Measurements from ENCODE around the gene TMCC2. TPM values are rescaled to one million over a fixed set of nuclear protein-coding genes. Genes with fewer than 3 reads are reported as not detected.

The TMCC2 gene
- total and polyA plus RNA-seq, 2 experiments from 2014 or later, result 2.6 to 9.9 TPM

DNA sequence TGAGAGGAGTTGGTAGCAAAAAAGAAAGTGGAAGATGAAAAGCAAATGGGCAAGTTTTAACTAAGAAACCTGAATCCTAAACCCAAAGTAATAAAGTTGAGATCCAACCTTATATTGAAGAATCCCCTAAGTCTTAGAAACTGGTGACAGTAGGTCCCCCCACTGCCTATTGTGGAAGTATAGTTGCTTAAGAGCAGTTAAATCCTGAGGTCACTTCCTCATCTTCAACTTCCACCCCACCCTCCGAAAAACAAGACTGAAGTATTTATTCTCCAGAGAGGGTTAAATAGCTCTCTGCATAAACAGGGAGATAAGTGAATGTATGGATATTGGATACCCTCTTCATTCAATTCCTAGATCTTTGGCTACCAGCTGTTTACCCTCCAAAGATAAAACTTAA, 13.0 kb upstream of the TMCC2 start (continued):
- TF ChIP-seq, protein P1, sequence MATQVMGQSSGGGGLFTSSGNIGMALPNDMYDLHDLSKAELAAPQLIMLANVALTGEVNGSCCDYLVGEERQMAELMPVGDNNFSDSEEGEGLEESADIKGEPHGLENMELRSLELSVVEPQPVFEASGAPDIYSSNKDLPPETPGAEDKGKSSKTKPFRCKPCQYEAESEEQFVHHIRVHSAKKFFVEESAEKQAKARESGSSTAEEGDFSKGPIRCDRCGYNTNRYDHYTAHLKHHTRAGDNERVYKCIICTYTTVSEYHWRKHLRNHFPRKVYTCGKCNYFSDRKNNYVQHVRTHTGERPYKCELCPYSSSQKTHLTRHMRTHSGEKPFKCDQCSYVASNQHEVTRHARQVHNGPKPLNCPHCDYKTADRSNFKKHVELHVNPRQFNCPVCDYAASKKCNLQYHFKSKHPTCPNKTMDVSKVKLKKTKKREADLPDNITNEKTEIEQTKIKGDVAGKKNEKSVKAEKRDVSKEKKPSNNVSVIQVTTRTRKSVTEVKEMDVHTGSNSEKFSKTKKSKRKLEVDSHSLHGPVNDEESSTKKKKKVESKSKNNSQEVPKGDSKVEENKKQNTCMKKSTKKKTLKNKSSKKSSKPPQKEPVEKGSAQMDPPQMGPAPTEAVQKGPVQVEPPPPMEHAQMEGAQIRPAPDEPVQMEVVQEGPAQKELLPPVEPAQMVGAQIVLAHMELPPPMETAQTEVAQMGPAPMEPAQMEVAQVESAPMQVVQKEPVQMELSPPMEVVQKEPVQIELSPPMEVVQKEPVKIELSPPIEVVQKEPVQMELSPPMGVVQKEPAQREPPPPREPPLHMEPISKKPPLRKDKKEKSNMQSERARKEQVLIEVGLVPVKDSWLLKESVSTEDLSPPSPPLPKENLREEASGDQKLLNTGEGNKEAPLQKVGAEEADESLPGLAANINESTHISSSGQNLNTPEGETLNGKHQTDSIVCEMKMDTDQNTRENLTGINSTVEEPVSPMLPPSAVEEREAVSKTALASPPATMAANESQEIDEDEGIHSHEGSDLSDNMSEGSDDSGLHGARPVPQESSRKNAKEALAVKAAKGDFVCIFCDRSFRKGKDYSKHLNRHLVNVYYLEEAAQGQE (IDR thresholded peaks at IDR 0.05; ENCODE audit: unreplicated experiment), result no peak
- no peak for TF ChIP-seq ZNF114 (CRISPR knock-in tag; IDR thresholded peaks at IDR 0.05)

DNA sequence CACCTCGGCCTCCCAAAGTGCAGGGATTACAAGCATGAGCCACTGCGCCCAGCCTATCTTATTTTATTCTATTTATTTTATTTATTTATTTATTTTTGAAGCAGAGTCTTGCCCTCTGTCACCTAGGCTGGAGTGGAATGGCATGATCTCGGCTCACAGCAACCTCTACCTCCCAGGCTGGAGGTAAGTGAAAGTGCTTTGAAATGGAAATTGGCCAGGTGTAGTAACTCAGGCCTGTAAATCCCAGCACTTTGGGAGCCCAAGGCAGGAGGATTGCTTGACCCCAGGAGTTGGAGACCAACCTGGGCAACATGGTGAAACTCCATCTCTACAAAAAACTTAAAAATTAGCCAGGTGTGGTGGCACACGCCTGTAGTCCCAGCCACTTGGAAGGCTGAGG, 11.2 kb upstream of the TMCC2 start:
- H3K4me1 ChIP-seq (ENCODE audit: insufficient read depth), result peaks cover 5% of the 10 kb centered on the region
- H3K9me2 ChIP-seq (ENCODE audit: insufficient read depth), result no peaks in the 10 kb centered on the region
- no peak overlapping the region for H3K4me2 ChIP-seq
- no peak overlapping the region for H3K27ac Mint-ChIP-seq
- no peaks in the 10 kb centered on the region for H3K36me3 ChIP-seq (ENCODE audit: insufficient read depth)
- ATAC-seq (peak; percentile 75), DNase-seq (ENCODE audit: low spot score) (peak; percentile 57)
- H3K4me1 Mint-ChIP-seq, result peaks cover 9% of the 10 kb centered on the region
- H2AFZ ChIP-seq, result no peak overlapping the region
- no peaks in the 10 kb centered on the region for H3F3A ChIP-seq (replicated peaks; ENCODE audit: low read depth)
- no peak overlapping the region for H3K27ac ChIP-seq (ENCODE audit: low read depth)
- H4K20me1 ChIP-seq (replicated peaks; ENCODE audit: insufficient read depth), result no peaks in the 10 kb centered on the region
- no peak overlapping the region for H3K4me3 ChIP-seq
- TF ChIP-seq CREB1 (CRISPR knock-in tag; IDR thresholded peaks at IDR 0.05; ENCODE audit: low read depth), result no peak
- TF ChIP-seq ZNF114 (CRISPR knock-in tag; IDR thresholded peaks at IDR 0.05), result no peak
- no peak for TF ChIP-seq STAT1 (IDR thresholded peaks at IDR 0.05; ENCODE audit: unreplicated experiment)
- TF ChIP-seq POLR2AphosphoS5 (IDR thresholded peaks at IDR 0.05; ENCODE audit: low read depth), result no peak
- TF ChIP-seq ZNF331 (CRISPR knock-in tag; IDR thresholded peaks at IDR 0.05; ENCODE audit: low read depth), result no peak
- H3K4me3 Mint-ChIP-seq, result no peak overlapping the region
- H3K36me3 Mint-ChIP-seq (ENCODE audit: low read depth), result no peaks in the 10 kb centered on the region
- no peaks in the 10 kb centered on the region for H3K9me3 Mint-ChIP-seq
- H3K79me2 ChIP-seq (replicated peaks; ENCODE audit: insufficient read depth), result no peaks in the 10 kb centered on the region
- H3K27me3 ChIP-seq (ENCODE audit: insufficient read depth), result no peaks in the 10 kb centered on the region
- peaks cover 11% of the 10 kb centered on the region for H3K27me3 Mint-ChIP-seq (ENCODE audit: insufficient read depth, low read depth, poor library complexity)

DNA sequence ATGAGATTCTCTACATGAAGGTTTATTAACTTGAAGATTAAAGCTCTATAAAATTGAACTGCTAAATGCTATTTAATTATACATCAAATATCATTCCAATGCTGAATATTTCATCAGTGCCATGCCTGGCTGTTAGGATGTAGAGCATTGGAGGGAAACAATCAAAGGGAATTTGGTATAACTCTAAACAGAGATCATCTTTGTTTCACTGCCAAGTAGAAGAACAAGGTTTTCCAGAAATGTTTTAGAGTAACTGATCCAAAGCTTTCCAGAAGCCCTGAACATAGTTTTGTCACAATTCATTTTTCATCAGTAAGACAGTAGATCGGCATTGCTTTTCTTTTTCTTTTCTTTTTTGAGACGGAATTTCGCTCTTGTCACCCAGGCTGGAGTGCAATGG, 10.3 kb upstream of the TMCC2 start:
- no peaks in the 10 kb centered on the region for H3K9me3 Mint-ChIP-seq
- Histone ChIP-seq H3K4me3 (no peak overlapping the region), H3K4me2 (no peak overlapping the region), H3K9me2 (ENCODE audit: insufficient read depth) (no peaks in the 10 kb centered on the region), H2AFZ (no peak overlapping the region), H3K4me1 (ENCODE audit: insufficient read depth) (no peaks in the 10 kb centered on the region), H3K27me3 (ENCODE audit: insufficient read depth) (no peaks in the 10 kb centered on the region), H3K79me2 (replicated peaks; ENCODE audit: insufficient read depth) (no peaks in the 10 kb centered on the region), H4K20me1 (replicated peaks; ENCODE audit: insufficient read depth) (no peaks in the 10 kb centered on the region), H3F3A (replicated peaks; ENCODE audit: low read depth) (no peaks in the 10 kb centered on the region), H3K27ac (ENCODE audit: low read depth) (no peak overlapping the region), H3K36me3 (ENCODE audit: insufficient read depth) (no peaks in the 10 kb centered on the region)
- peaks cover 5% of the 10 kb centered on the region; the same call in 2 of the 3 replicates for H3K4me1 Mint-ChIP-seq
- H3K27ac Mint-ChIP-seq, result no peak overlapping the region
- ATAC-seq (no peak), DNase-seq (ENCODE audit: low spot score) (no peak)
- TF ChIP-seq EZH2phosphoT487 (IDR thresholded peaks at IDR 0.05; ENCODE audit: unreplicated experiment) (no peak), NANOG (IDR thresholded peaks at IDR 0.05; ENCODE audit: borderline replicate concordance) (no peak), CREB1 (CRISPR knock-in tag; IDR thresholded peaks at IDR 0.05; ENCODE audit: low read depth) (no peak), EZH2 (IDR thresholded peaks at IDR 0.05; ENCODE audit: low read depth, unreplicated experiment) (no peak), JUNB (IDR thresholded peaks at IDR 0.05; ENCODE audit: unreplicated experiment) (no peak), STAT1 (IDR thresholded peaks at IDR 0.05; ENCODE audit: unreplicated experiment) (no peak)
- TF ChIP-seq, protein P2, sequence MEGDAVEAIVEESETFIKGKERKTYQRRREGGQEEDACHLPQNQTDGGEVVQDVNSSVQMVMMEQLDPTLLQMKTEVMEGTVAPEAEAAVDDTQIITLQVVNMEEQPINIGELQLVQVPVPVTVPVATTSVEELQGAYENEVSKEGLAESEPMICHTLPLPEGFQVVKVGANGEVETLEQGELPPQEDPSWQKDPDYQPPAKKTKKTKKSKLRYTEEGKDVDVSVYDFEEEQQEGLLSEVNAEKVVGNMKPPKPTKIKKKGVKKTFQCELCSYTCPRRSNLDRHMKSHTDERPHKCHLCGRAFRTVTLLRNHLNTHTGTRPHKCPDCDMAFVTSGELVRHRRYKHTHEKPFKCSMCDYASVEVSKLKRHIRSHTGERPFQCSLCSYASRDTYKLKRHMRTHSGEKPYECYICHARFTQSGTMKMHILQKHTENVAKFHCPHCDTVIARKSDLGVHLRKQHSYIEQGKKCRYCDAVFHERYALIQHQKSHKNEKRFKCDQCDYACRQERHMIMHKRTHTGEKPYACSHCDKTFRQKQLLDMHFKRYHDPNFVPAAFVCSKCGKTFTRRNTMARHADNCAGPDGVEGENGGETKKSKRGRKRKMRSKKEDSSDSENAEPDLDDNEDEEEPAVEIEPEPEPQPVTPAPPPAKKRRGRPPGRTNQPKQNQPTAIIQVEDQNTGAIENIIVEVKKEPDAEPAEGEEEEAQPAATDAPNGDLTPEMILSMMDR (conservative IDR thresholded peaks at IDR 0.05; ENCODE audit: low read depth in 2 of 2), result no peak
- TF ChIP-seq, protein P1 (IDR thresholded peaks at IDR 0.05; ENCODE audit: unreplicated experiment), result no peak
- TF ChIP-seq, protein P3, sequence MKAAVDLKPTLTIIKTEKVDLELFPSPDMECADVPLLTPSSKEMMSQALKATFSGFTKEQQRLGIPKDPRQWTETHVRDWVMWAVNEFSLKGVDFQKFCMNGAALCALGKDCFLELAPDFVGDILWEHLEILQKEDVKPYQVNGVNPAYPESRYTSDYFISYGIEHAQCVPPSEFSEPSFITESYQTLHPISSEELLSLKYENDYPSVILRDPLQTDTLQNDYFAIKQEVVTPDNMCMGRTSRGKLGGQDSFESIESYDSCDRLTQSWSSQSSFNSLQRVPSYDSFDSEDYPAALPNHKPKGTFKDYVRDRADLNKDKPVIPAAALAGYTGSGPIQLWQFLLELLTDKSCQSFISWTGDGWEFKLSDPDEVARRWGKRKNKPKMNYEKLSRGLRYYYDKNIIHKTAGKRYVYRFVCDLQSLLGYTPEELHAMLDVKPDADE (IDR thresholded peaks at IDR 0.05), result no peak
- H3K4me3 Mint-ChIP-seq, result no peak overlapping the region
- H3K27me3 Mint-ChIP-seq (ENCODE audit: insufficient read depth, low read depth, poor library complexity), result peaks cover 8% of the 10 kb centered on the region
- H3K36me3 Mint-ChIP-seq (ENCODE audit: low read depth), result no peaks in the 10 kb centered on the region

Measured in GM23338 (cell line).